GM19463 (cell line): ENCODE measurements around the gene BTNL9.
"Not testable (repeated sequence)": the region's sequence is repeated elsewhere in the genome, so short reads cannot be mapped to it uniquely, and the experiment has no call there.

Experiments used
- ATAC-seq: cut with Tn5 transposase; IDR thresholded peaks from one replicate; pipeline ENCODE4 v1.9.1; 2021; ENCODE audit warnings: mild to moderate bottlenecking, moderate library complexity; ENCODE audit not compliant: unreplicated experiment

Gene BTNL9

DNA sequence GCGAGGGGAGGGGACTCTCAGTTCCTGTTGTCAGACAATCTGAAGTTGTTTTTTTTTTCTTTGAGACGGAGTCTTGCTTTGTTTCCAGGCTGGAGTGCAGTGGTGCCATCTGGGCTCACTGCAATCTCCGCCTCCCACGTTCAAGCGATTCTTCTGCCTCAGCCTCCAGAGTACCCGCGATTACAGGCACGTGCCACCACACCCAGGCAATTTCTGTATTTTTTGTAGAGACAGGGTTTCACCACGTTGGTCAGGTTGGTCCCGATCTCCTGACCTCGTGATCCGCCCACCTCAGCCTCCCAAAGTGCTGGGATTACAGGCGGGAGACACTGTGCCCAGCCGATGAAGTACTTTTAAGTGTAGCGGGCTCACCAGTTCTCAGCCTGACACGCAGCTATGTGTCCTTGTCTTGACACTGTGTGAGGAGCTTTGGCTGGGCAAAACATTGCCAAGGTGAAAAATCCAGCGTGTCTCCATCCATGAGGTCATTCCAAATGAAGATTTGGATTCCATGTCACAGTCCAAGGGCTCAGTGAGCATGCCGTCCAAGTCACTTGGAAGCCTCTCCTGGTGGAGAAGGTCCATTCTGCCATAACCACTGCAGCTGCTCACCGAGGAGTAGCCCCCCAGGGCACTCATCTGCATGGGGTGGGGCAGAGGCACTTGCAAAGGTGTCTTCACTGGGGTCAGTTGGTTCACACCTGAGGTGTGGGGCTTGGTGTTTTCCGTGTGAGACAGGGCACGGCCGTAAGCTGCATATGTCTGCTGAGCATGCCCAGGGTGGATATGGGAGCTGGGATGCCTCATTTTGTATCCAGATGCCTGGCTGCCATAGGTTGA lies 58.9 kb downstream of the BTNL9 start:
- ATAC-seq: no peak

DNA sequence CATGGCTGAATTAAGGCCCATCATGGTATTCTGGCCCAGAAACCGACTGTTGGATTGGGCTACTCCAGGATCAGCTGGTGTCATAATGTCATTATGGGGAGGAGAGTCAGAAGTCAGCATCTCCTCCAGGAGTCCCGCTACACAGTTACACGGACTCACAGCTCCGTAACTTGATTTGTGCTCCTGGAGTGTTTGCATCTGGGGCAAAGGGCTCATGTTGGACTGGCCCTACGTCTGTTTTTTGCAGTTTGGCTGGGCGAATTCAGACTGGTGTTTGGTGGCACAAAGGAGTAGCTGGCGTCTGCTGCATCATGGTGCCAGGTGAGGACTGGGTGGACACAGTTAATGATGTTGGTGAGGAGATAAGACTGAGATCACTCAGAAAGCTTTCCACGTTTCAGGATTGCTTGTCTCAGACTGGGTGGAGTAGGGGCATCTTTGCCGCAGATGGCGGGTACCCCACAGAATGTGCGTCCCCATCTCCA lies 59.6 kb downstream of the BTNL9 start:
- no peak for ATAC-seq

DNA sequence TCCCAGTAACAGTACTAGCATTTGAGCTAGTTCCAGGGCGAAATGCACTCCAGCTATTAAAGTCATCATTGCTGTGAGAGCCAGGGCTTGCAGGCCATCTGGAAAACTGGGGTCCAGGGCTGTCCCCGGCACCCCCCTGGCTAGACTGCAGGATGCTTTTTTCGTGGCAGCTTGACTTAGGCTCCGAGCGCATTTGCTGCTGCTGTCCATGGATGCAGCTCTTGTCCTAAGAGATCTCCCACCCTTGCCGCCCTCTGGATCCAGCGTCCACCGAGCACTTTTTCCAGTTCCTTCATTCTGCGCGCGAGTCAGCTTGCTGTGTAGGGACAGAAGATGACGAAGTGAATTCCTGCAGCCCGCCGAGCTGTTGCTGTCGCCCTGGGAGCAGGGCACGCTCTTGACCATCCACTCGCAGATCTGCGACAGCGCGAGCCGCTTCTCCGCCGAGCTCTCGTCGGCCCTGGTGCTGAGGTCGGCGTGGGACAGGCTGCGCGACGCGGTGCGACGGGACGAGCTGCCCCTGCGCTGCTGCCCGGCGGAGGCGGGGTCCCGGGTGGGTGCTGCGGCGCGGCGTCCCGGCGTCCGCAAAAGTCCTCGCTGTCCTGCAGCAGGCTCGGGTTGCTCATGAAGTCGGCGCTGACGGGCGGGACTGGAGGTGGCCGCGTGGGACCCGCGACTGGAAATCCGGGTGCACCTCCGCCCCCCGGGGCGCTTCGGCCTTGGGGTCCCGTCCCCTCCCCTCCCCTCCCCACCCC lies 60.2 kb downstream of the BTNL9 start:
- no peak for ATAC-seq

DNA sequence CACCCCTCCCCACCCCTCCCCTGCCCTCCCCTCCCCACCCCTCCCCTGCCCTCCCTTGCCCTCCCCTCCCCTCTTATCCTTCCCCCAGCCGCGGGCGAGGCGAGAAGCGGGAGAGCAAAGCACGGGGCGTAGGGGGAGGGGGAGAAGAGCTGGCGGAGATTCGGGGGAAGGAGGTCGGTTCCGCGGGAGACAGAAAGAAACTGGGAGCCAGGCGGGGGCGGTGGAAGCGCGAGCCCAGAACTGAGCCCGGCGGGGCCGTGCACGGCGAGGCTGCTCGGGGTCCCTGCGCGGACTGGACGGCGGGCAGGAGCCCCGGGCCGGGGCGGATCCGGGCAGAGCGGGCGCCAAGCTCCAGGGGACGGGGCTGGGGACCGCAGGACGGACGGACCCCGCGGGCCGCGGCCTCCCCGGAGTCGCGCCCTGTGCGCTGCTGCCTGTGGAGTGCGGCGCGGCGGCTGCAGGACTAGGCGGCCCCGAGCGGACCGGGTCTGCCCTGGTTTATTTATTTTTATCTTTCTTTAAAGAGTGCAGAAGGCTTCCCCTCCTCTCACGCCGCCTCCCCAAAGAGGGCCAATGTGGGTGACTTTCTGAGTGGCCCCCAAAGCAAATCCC lies 61.1 kb downstream of the BTNL9 start:
- ATAC-seq: not testable (repeated sequence)

DNA sequence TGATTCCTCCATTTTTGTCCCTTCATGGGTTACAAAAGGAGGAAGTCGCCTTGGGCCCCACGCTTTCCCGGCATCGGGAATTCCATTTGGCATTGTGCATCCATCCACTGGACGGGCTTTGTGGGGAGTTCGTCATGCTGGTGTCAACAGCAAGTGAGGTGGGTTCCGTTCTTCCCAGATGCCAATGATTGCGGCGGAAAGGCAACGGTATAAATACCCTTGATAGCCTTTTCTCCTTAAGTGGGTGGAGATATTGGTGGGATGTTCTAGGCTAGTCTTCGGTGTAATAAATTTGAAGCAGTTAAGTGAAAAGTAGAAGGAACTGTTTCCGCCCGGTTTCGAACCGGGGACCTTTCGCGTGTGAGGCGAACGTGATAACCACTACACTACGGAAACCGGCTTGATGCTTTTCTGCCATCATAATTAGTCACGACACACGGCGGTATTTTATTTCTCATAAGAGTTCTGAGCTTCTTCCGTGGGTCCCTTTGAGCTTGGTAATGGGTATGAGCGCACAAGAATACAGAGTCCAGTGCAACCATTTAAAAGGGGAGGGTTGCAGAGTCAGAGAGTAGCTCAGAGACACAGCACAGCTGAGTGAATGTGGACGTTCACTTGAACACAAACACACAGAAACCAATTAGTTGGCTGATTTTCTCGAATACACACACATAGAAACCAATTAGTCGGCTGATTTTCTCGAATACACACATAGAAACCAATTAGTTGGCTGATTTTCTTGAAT lies 62.0 kb downstream of the BTNL9 start:
- ATAC-seq: not testable (repeated sequence)

DNA sequence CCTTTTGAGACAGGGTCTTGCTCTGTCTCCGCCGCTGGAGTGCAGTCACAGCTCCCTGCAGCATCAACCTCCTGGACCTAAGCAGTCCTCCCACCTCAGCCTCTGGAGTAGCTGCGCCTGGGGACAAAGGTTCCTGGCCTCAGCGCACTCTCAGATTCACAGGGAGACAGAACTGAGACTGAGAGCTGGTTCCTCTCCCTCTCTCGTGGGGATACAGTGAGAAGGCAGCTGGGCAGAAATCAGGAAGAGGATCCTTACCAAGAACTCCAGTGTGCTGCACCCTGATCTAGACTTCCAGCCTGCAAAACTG lies 64.1 kb downstream of the BTNL9 start:
- ATAC-seq: not testable (repeated sequence)

DNA sequence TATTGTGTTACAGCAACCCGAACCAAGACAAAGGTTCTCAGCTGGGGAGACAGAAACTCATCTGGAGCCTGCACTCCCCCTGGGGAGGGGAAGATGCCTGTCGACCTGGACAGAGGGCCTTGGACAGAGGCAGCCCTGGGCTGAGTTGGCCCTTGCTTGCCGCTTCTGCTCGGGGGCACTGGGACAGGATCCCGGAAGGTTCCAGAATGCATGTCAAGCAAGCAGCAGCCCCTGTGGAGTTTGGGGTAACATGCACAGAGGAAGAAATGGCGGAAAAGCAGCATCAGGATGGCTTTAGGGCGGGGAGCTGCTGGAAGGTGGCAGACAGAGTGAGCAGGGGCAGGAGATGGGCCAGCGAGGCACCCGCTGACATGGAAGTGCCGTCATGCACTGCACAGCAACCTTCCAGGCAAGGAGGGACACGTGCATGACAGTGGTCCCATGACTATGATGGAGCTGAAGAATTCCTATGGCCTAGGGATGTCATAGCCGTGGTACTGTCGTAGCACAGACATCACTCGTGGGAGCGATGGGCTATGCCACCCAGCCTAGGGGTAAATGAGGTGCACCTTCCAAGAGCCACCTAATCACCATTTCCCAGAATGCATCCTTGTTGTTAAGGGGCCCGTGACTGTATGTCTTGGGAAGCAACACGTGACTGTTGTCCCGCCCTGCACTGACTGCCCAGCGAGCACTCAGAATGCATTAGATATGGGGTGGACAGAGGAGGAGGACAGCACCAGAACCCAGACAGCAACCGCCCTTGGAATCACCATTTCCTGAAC lies 64.7 kb downstream of the BTNL9 start:
- ATAC-seq: not testable (repeated sequence)

DNA sequence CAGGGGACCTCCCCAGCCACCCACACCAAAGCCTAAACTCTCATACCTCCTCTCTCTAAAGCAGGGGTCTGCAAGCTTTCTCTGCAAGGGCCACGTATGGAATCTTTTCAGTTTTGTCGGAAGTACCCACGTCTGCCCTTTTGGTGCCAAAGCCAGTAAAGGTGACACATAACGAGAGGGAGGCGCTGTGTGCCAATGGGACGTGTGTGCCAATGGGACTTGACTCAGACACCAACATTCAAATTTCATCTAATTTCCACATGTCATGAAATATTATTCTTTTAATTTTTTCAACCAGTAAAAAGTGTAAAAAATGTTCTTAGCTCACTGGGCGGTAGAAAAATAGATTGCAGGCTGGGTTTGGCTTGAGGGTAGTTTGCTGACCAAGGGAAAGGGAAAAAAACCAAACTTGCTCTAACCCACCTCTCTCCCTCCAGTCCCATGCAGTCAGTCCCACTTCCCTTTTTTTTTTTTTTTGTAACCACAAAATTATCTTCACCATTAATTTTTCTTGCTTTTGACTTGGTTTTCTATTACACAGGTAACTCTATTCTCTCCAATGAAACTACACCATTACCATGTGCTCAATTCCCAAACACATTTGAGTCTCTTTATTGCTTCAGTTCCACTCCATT lies 65.4 kb downstream of the BTNL9 start:
- no peak for ATAC-seq

DNA sequence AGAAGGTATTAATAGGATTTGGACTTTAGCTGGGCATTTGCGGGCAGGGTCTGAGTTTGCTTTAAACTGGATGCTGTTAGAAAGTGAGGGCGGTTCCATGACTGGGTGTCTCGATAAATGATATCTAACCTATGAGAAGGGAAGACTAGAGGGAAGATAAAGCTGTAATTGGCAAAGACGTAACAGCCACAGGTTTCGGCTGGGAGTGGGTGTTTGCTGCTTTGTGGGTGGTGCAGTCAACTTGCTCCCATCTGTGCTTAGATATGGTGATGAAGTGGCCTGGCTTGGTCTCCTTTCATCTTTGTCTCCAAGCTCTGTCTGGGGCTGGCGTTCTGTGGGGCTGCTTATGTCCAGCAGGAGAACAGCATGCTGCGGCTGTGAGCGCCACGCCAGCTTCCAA lies 67.6 kb downstream of the BTNL9 start:
- no peak for ATAC-seq

DNA sequence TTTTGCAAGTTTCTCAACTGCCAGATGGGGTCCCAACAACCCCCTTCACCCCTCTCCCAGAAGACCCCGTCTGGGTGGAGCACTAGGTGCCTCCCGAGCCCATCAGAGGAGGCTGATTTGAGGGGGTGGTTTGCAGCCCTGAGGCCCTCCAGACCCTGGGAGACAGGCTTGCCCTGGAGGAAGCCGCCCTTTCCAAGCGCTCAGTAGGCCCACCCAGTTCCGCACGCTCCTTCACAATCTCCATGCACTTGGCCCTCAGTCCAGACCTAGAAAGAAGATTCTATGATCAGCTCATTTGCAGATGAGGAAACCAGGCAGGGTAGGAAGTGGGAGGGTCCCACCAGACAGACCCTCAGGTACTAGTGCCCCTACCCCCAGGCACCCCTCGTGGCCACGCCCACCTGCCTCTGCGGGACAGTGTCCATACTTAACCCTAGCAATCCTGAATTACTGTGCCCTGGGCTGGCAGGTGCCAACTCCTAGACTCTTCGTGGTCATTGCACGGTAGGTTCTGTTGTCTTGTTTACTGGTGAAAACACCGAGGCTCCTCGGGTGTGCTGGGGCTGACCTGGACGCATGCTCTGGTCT lies 68.6 kb downstream of the BTNL9 start:
- no peak for ATAC-seq

DNA sequence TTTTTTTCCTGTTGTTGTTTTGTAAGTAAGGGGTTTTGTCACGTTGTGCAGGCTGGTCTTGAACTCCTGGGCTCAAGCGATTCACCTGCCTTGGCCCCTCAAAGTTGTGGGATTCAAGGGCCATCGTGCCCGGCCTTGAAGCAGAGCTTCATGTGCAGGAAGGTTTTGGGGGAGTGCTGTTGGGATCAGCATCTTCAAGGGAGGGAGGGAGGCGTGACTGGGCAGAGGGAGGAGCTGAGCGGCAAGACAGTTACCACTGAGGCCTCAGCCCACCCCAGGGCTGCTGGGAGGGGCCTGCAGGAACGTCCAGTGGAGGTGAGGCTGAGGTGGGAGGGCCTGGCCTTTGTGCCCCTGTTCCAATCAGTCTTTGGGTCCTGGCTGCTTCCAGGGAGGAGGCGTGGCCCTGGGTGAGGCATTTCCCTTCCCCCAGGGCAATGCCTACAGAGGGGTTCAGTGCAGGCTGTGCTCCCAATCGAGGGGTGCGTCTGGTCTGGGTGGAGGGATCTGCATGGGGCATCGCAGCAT lies 69.5 kb downstream of the BTNL9 start:
- no peak for ATAC-seq

DNA sequence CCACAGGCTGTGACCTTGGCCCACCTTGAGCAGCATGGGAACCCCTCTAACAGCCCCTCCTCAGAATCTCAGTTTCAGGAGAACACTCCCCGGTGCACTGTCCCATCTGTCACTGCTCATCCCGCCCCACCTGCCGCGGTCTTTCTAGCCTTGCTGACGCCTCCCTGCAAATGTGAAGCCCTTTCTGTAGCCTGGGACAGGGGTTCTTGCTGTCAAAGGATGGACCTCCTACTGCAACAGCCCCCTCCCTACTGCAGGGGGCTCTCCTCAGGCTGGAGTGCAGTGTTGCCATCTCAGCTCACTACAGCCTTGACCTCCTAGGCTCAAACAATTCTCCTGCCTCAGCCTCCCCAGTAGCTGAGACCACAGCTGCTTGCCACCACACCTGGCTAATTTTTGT lies 70.9 kb downstream of the BTNL9 start:
- ATAC-seq: no peak
